OCI-LY3 (cell line): ENCODE data around the gene LINGO4.

ENCODE experiments used
- H2AFZ ChIP-seq: fragments of 200-600, 300-600 bp; shearing (Covaris generic); 2 replicates; pipeline ENCODE4 v1.6.0; 2014; ENCODE audit warnings: antibody characterized with exemption, low read depth, low read length
- H3K27ac ChIP-seq: fragments of 200-600, 300-600 bp; sonication (generic); 2 replicates; pipeline ENCODE4 v1.5.1; 2014; ENCODE audit warnings: mild to moderate bottlenecking, low read length, moderate library complexity, mixed read lengths
- H3K27me3 ChIP-seq: fragments of 200-600, 300-600 bp; sonication (generic); 2 replicates; pipeline ENCODE4 v1.6.1; 2014; ENCODE audit warnings: low read depth, low read length, mixed read lengths
- H3K36me3 ChIP-seq: fragments of 200-600, 300-600 bp; sonication (generic); replicated peaks from 2 replicates; pipeline ENCODE3; 2014; ENCODE audit warnings: low read depth, low read length, mixed read lengths
- H3K4me1 ChIP-seq: fragments of 300-600, 200-600 bp; sonication (generic); 2 replicates; pipeline ENCODE4 v1.6.1; 2014; ENCODE audit warnings: low read length, mixed read lengths
- H3K4me2 ChIP-seq: fragments of 200-600, 300-600 bp; sonication (generic); 2 replicates; pipeline ENCODE4 v1.6.1; 2014; ENCODE audit warnings: low read length, mixed read lengths
- H3K4me3 ChIP-seq: fragments of 300-600, 200-600 bp; sonication (generic); 2 replicates; pipeline ENCODE4 v1.5.1; 2014; ENCODE audit warnings: antibody characterized with exemption, mild to moderate bottlenecking, low read length, moderate library complexity
- H3K79me2 ChIP-seq: fragments of 300-600, 200-600 bp; shearing (Covaris generic); 2 replicates; pipeline ENCODE4 v1.6.1; 2014; ENCODE audit warnings: mild to moderate bottlenecking, low read length, mixed read lengths
- H3K9ac ChIP-seq: fragments of 300-600, 200-600 bp; shearing (Covaris generic); 2 replicates; pipeline ENCODE4 v1.6.0; 2014; ENCODE audit warnings: mild to moderate bottlenecking, low read length, moderate library complexity
- H3K9me3 ChIP-seq: fragments of 200-600, 300-600 bp; shearing (Covaris generic); 2 replicates; pipeline ENCODE4 v1.6.1; 2014; ENCODE audit warnings: low read length, mixed read lengths; ENCODE audit not compliant: insufficient read depth
- H4K20me1 ChIP-seq: fragments of 200-600, 300-600 bp; sonication (generic); 2 replicates; pipeline ENCODE4 v1.6.1; 2016; ENCODE audit warnings: low read length, mixed read lengths; ENCODE audit not compliant: insufficient read depth
- CTCF ChIP-seq: fragments of 200-600, 300-600 bp; sonication (generic); IDR thresholded peaks from 2 replicates; pipeline ENCODE4 v1.5.1; 2014; ENCODE audit warnings: antibody characterized with exemption, low read length, low read depth
- EZH2phosphoT487 ChIP-seq: fragments of 200-600 bp; shearing (Covaris generic); IDR thresholded peaks from 2 replicates; pipeline ENCODE4 v1.6.1; 2018; ENCODE audit warnings: antibody characterized with exemption, mixed run types, low read depth

Gene LINGO4

GRCh38 chr1:151840421-151840820 is 35.2 kb upstream of the LINGO4 start:
- Histone ChIP-seq H4K20me1 (no peaks in the 10 kb centered on the region), H3K9ac (no peak overlapping the region), H3K36me3 (no peaks in the 10 kb centered on the region), H3K27me3 (no peaks in the 10 kb centered on the region), H3K79me2 (no peaks in the 10 kb centered on the region), H3K27ac (no peak overlapping the region), H2AFZ (no peak overlapping the region), H3K4me2 (no peak overlapping the region), H3K4me3 (no peak overlapping the region), H3K4me1 (peaks cover 11% of the 10 kb centered on the region), H3K9me3 (no peaks in the 10 kb centered on the region)
- no peak for TF ChIP-seq CTCF
- no peak for TF ChIP-seq EZH2phosphoT487

- Histone ChIP-seq H3K4me3 (no peak within 1 kb of the TSS), H3K27ac (no peak within 1 kb of the TSS), H3K9me3 (no peaks in the 10 kb centered on the region), H4K20me1 (no peaks in the 10 kb centered on the region), H3K4me1 (peaks cover 11% of the 10 kb centered on the region), H2AFZ (no peak within 1 kb of the TSS), H3K9ac (no peak within 1 kb of the TSS), H3K79me2 (no peaks in the 10 kb centered on the region), H3K4me2 (no peak within 1 kb of the TSS), H3K36me3 (no peaks in the 10 kb centered on the region), H3K27me3 (no peaks in the 10 kb centered on the region)
- TF ChIP-seq CTCF (no peak), EZH2phosphoT487 (no peak)
These were observed 34.5 kb upstream of the LINGO4 start, which contains the start of gene C2CD4D for GRCh38 chr1:151839457-151840403. Gene C2CD4D (minus strand): TSS chr1:151839820. CDS start chr1:151838989, 831 bp downstream.

GRCh38 chr1:151839082-151839412 is 33.8 kb upstream of the LINGO4 start:
- Histone ChIP-seq H3K4me1 (peaks cover 11% of the 10 kb centered on the region), H3K9me3 (no peaks in the 10 kb centered on the region), H3K27ac (no peak overlapping the region), H4K20me1 (no peaks in the 10 kb centered on the region), H2AFZ (no peak overlapping the region), H3K27me3 (no peaks in the 10 kb centered on the region), H3K4me2 (no peak overlapping the region), H3K36me3 (no peaks in the 10 kb centered on the region), H3K79me2 (no peaks in the 10 kb centered on the region), H3K9ac (no peak overlapping the region), H3K4me3 (no peak overlapping the region)
- TF ChIP-seq EZH2phosphoT487 (no peak), CTCF (no peak)

GRCh38 chr1:151838222-151839081 is 33.2 kb upstream of the LINGO4 start:
- TF ChIP-seq CTCF, result no peak
- TF ChIP-seq EZH2phosphoT487, result no peak
- Histone ChIP-seq H3K9me3 (no peaks in the 10 kb centered on the region), H4K20me1 (no peaks in the 10 kb centered on the region), H3K4me1 (peaks cover 10% of the 10 kb centered on the region), H3K9ac (no peak overlapping the region), H3K79me2 (no peaks in the 10 kb centered on the region), H3K36me3 (no peaks in the 10 kb centered on the region), H3K27ac (no peak overlapping the region), H3K4me3 (peak overlapping the region; percentile 64), H2AFZ (no peak overlapping the region), H3K27me3 (no peaks in the 10 kb centered on the region), H3K4me2 (peak overlapping the region; percentile 46)
